Psoas muscle (tissue), 8 donors: Measurements from ENCODE around the gene RAC3. TPM values are rescaled to one million over a fixed set of nuclear protein-coding genes. Genes with fewer than 3 reads are reported as not detected.

ENCODE experiments used
- ATAC-seq, 4 donors: fragments of 200-7000 bp; cut with Tn5 transposase; one replicate each; pipeline ENCODE4 v1.9.1; 2020; ENCODE audit warnings: moderate library complexity in 3 of 4, mild to moderate bottlenecking in 2 of 4
- DNase-seq, 2 donors: peaks; one replicate each; pipeline ENCODE4 v3.0.0-alpha.2; 2020
- H3K27ac ChIP-seq: fragments of 200-600 bp; one replicate; pipeline ENCODE4 v1.8.0; 2022
- H3K27me3 ChIP-seq, 3 donors: fragments of 200-600 bp in 1 of 3; one replicate each; pipeline versions ENCODE4 v1.6.1 to v1.8.0; 2013 to 2022; ENCODE audit warnings: low read length in 2 of 3, mild to moderate bottlenecking in 2 of 3, moderate library complexity in 1 of 3; ENCODE audit not compliant: insufficient read depth in 3 of 3
- H3K36me3 ChIP-seq, 2 donors: fragments of 200-600 bp in 1 of 2; one replicate each; pipeline versions ENCODE4 v1.6.1 to v1.8.0; 2013 to 2022; ENCODE audit warnings: low read depth in 1 of 2, mild to moderate bottlenecking in 1 of 2, moderate library complexity in 1 of 2; ENCODE audit not compliant: insufficient read depth in 1 of 2
- H3K4me1 ChIP-seq: fragments of 200-600 bp; one replicate; pipeline ENCODE4 v1.8.0; 2022
- H3K4me3 ChIP-seq: fragments of 200-600 bp; one replicate; pipeline ENCODE4 v1.8.0; 2022; ENCODE audit warnings: mild to moderate bottlenecking
- H3K9me3 ChIP-seq: fragments of 200-600 bp; one replicate; pipeline ENCODE4 v1.8.0; 2022
- WGBS, 3 donors: extraction: QIAGEN DNeasy Blood & Tissue Kit; methylation state at CpG; one replicate each; pipeline versions ENCODE4 v1.1.6 to v1.1.7; 2013; 5-methylcytosine and 5-hydroxymethylcytosine counted together
- intact Hi-C, 2 donors: fragments of 100-400 bp; cut with DNase I; formaldehyde crosslinking; loops; one replicate each; pipeline versions ENCODE4 v1.11.0 to v1.14.2; 2022
- polyA plus RNA-seq, 3 donors: library from polyadenylated mRNA; stranded (reverse); fragments of 200-250 nt; gene quantifications; one replicate each; pipeline ENCODE4 v1.2.3, GENCODE V29; 2013
- total RNA-seq, 4 donors: library from RNA; stranded (reverse); fragmentation: NEBNext Ultra II Directional in 2 of 4; extraction: Animal tissue kit (Norgen Biotek cat#: 25700) in 2 of 4; gene quantifications; one replicate each; pipeline versions ENCODE4 v1.2.1 to v1.2.4, GENCODE V29; 2021 to 2023
- TF ChIP-seq, protein P1 (sequence below): fragments of 200-600 bp; IDR thresholded peaks from one replicate; pipeline ENCODE4 v1.8.0; 2022; ENCODE audit warnings: antibody characterized with exemption
- donor health status: healthy with polysubstance abuse.
- donor health status: DM: no; HTN: no; CAD: no; lungs with moderate emphysema.
- donor health status: Bipolar disorder and iron deficiency.
- donor health status: healthy.
- donor health status: DM: yes; HTN: yes; CAD: no.
- donor health status: DM: no; HTN: no; CAD: no.
- donor health status: DM: no; HTN: no; CAD: no.
- donor health status: DM: yes; HTN: yes; CAD: no.

Gene RAC3
- total and polyA plus RNA-seq, 7 donors: 0.05 to 0.83 TPM; not detected in 5

DNA sequence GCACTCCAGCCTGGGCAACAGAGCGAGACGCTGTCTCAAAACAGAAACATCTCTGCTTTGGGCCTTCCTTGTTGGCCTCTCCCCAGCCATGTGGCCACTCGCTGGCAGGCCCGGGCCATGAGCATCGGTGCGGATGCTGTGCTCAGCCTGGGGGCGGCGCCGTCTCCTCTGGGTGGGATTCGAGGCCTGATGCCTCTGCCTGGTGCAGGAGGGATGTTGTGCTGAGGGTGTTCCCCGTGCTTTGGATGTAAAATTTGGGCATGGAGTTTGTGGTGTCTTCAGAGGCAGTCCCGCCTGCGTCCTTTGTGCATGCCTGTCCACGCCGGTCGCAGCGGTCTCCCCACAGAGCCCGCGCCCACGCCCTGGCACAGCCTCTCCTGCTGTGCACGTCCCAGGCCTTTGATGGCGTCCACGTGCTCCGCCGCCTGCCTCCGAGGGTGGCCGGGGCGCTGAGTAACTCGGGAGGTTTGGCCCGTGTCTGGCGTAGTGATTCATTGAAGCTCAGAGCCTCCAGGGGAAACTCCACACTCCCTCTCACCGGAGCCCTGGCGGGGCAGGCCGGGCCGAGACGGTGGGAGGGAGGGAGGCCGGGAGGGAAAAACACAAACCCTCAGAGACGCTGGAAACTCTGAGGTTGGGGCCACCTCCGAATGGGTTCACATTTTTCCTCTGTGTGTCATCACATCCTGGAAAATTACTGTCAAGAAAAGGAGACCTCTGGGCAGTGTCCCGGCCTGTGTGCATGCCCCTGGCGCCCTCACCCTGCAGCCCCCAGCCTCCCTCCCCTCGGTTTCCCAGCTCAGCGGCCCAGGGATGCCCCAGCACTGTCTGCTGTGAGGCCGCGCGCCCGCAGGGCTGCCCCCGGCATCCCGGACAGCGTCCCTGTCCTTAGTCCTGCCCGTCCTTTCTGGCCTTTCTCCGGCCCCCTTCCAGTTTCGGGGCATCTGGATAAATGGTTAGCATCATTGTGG lies 27.8 kb upstream of the RAC3 start:
- H3K9me3 ChIP-seq: no peaks in the 10 kb centered on the region
- peaks cover 61% of the 10 kb centered on the region for H3K4me1 ChIP-seq
- no peak overlapping the region for H3K4me3 ChIP-seq
- 41 to 57% (median 47%) methylated on average over 51 to 53 of the region's 53 CpGs for WGBS, 3 donors
- peak overlapping the region; percentile 58 for H3K27ac ChIP-seq
- ATAC-seq (peak; percentile 72 to 85 (median 78)), DNase-seq (peak; percentile 88 to 89)
- TF ChIP-seq, protein P1, sequence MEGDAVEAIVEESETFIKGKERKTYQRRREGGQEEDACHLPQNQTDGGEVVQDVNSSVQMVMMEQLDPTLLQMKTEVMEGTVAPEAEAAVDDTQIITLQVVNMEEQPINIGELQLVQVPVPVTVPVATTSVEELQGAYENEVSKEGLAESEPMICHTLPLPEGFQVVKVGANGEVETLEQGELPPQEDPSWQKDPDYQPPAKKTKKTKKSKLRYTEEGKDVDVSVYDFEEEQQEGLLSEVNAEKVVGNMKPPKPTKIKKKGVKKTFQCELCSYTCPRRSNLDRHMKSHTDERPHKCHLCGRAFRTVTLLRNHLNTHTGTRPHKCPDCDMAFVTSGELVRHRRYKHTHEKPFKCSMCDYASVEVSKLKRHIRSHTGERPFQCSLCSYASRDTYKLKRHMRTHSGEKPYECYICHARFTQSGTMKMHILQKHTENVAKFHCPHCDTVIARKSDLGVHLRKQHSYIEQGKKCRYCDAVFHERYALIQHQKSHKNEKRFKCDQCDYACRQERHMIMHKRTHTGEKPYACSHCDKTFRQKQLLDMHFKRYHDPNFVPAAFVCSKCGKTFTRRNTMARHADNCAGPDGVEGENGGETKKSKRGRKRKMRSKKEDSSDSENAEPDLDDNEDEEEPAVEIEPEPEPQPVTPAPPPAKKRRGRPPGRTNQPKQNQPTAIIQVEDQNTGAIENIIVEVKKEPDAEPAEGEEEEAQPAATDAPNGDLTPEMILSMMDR: no peak
- intact Hi-C loops: loop anchor here (5.0 kb wide), 2 partner anchors 36 to 41 kb away; partner anchors contain the start of gene NOTUM (in 1 of the 2)
- no peaks in the 10 kb centered on the region for H3K27me3 ChIP-seq
- no peaks in the 10 kb centered on the region for H3K36me3 ChIP-seq

- H3K4me3 ChIP-seq: no peak overlapping the region
- 91 to 93% (median 92%) methylated on average over 37 to 41 of the region's 41 CpGs for WGBS, 3 donors
- TF ChIP-seq, protein P1: no peak
Observed at GRCh38 chr17:82004517-82005455, 26.7 kb upstream of the RAC3 start.

DNA sequence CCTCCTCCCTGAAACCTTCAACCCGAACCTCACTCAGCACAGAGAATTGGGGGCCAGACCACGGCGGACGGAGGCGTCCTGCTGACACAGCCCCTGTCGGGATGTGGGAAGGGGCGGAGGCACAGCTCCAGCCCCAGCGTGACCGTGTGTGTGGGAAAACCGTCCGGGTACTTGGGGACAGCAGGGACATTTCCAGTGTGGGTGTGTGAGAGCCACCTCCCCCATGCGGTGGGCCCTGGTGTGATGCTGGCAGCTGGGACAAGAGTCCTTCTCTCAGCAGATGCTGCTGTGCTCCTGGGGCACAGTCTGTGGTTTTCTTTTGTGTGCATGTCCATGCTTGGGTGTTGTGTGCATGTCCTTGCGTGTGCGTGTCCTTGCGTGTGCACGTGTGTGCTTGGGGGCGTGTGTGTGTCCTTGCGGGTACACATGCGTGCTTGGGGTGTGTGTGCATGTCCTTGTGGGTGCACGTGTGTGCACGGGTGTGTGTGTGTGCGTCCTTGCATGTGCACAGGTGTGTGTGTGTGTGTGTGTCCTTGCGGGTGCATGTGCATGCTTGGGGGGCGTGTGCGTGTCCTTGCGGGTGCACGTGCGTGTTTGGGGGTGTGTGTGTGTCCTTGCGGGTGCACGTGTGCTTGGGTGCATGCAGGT lies 25.7 kb upstream of the RAC3 start:
- Histone ChIP-seq H3K9me3 (no peaks in the 10 kb centered on the region), H3K27ac (no peak overlapping the region), H3K4me3 (no peak overlapping the region), H3K4me1 (peaks cover 41% of the 10 kb centered on the region), H3K36me3 (peaks cover 0 to 17% of the 10 kb centered on the region in 2 donors), H3K27me3 (no peaks in the 10 kb centered on the region)
- DNase-seq (no peak), ATAC-seq (no peak)
- 81 to 88% (median 81%) methylated on average over 29 to 30 of the region's 30 CpGs for WGBS, 3 donors
- intact Hi-C loops: no loop called here
- TF ChIP-seq, protein P1: no peak

More at GRCh38 chr17:82004517-82005455, 26.7 kb upstream of the RAC3 start:
- DNase-seq (no peak), ATAC-seq (no peak)
- intact Hi-C loops: loop anchor here (5.0 kb wide), 2 partner anchors 37 to 42 kb away; partner anchors contain the start of gene NOTUM (in 1 of the 2)
- H3K27me3 ChIP-seq: no peaks in the 10 kb centered on the region
- peaks cover 51% of the 10 kb centered on the region for H3K4me1 ChIP-seq
- no peaks in the 10 kb centered on the region for H3K9me3 ChIP-seq
- no peak overlapping the region for H3K27ac ChIP-seq
- H3K36me3 ChIP-seq: peaks cover 0 to 7% of the 10 kb centered on the region in 2 donors

DNA sequence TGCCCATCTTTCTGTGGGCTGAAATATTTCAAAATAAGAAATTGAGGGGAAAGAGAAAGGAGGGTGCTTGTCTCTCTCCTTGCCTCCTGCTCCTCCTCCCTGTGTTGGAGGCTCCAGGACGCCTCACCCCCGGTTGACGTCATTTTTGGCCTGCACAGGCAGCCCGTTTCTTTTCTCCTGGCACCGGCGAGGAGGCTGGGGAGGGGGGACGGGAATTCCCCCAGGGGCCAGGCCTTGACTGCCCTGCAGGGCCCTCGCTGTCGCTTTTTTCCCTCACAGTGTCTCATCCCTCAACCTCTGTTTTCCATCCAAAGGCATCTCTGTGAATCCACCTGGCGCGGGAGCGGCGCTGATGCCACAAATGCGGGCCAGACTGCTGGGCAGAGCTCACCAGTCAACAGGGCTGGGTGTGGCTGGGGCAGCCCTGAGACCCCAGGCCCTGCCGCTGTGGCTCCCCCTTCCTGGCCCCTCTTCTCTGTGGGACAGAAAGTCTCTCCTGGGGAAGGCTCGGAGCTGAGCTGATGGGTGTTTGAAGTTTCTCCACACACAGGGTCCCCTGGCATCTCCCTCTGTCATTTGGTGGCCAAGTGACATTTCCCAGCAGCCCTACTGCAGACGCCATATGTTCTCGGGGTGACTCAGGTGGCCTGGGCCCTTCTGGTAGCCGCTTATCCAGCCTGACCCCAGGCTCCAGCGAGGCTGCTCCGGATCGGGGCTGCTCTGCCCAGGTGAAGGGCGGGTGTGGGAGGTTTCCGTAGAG lies 24.8 kb upstream of the RAC3 start:
- H3K27ac ChIP-seq: no peak overlapping the region

More for the DNA sequence above, 24.8 kb upstream of the RAC3 start:
- no peak overlapping the region for H3K4me3 ChIP-seq
- 64 to 69% (median 64%) methylated on average over 23 to 24 of the region's 24 CpGs for WGBS, 3 donors
- no peaks in the 10 kb centered on the region for H3K9me3 ChIP-seq
- TF ChIP-seq, protein P1: no peak
- no peak for DNase-seq
- intact Hi-C loops: no loop called here
- no peaks in the 10 kb centered on the region for H3K27me3 ChIP-seq
- H3K4me1 ChIP-seq: peaks cover 33% of the 10 kb centered on the region
- H3K36me3 ChIP-seq: peaks cover 0 to 24% of the 10 kb centered on the region in 2 donors
- ATAC-seq: no peak
